Ovary (tissue), 9 donors: ENCODE results near the gene BABAM2. TPM values are rescaled to one million over a fixed set of nuclear protein-coding genes. Genes with fewer than 3 reads are reported as not detected.

Experiments used
- DNase-seq, 5 donors: peaks; one replicate each; pipeline ENCODE4 v3.0.0-alpha.2; 2019 to 2020
- H3K27ac ChIP-seq, 2 donors: fragments of 200-600 bp; one replicate each; pipeline versions ENCODE4 v1.5.1 to v1.8.0; 2019 to 2022
- H3K27me3 ChIP-seq: fragments of 200-600 bp; one replicate; pipeline ENCODE4 v1.8.0; 2022
- H3K36me3 ChIP-seq: fragments of 200-600 bp; sonication (generic); one replicate; pipeline ENCODE4 v1.5.1; 2019
- H3K4me1 ChIP-seq: one replicate; pipeline ENCODE4 v1.8.1; 2013; ENCODE audit warnings: mild to moderate bottlenecking, moderate library complexity; ENCODE audit not compliant: insufficient read depth
- H3K4me3 ChIP-seq: fragments of 200-600 bp; sonication (generic); one replicate; pipeline ENCODE4 v1.5.1; 2017
- H3K9me3 ChIP-seq, 2 donors: fragments of 200-600 bp in 1 of 2; sonication (generic) in 1 of 2; one replicate each; pipeline versions ENCODE4 v1.5.1 to v1.8.1; 2013 to 2019; ENCODE audit warnings: mild to moderate bottlenecking in 1 of 2, moderate library complexity in 1 of 2
- CTCF ChIP-seq, 3 donors: fragments of 450-650 bp in 2 of 3; fragments of 200-600 bp in 1 of 3; IDR thresholded peaks; one replicate each; pipeline versions ENCODE4 v1.5.1 to v1.8.0; 2016 to 2022; ENCODE audit warnings: antibody characterized with exemption in 3 of 3, mild to moderate bottlenecking in 1 of 3
- EP300 ChIP-seq: sonication (generic); formaldehyde crosslinking; IDR thresholded peaks from one replicate; pipeline ENCODE4 v1.6.1; 2017; ENCODE audit warnings: antibody characterized with exemption
- POLR2A ChIP-seq: fragments of 450-650 bp; IDR thresholded peaks from one replicate; pipeline ENCODE4 v1.6.1; 2017; ENCODE audit warnings: antibody characterized with exemption, mild to moderate bottlenecking, moderate library complexity
- WGBS, 3 donors: extraction: QIAGEN DNeasy Blood & Tissue Kit in 1 of 3; methylation state at CpG; one replicate each; pipeline versions ENCODE4 v1.1.5 to v1.1.7; 2013 to 2017; 5-methylcytosine and 5-hydroxymethylcytosine counted together
- intact Hi-C, 4 donors: fragments of 100-400 bp; cut with DNase I; formaldehyde crosslinking; loops; one replicate each; pipeline versions ENCODE4 v1.11.0 to v1.15.1; 2022 to 2023
- polyA plus RNA-seq, 2 donors: library from polyadenylated mRNA; stranded (reverse); fragments of 200-250 nt in 1 of 2; fragments of 350-450 nt in 1 of 2; fragmentation: Illumina TruSeq in 1 of 2; extraction: RNeasy Lipid Tissue Mini Kit (QIAGEN cat#74804) in 1 of 2; gene quantifications; one replicate each; pipeline ENCODE4 v1.2.3, GENCODE V29; 2013 to 2014
- total RNA-seq, 7 donors: library from RNA; depleted of rRNA in 2 of 7; stranded (reverse); fragments of >200 nt in 2 of 7; fragmentation: NEBNext Ultra II Directional in 3 of 7; extraction: Animal tissue kit (Norgen Biotek cat#: 25700) in 3 of 7; gene quantifications; one replicate each; pipeline versions ENCODE4 v1.1.0 to v1.2.4, GENCODE V29; 2016 to 2023
- donor health status: DM: no; HTN: no; CAD: no; lungs with moderate emphysema.
- donor health status: DM: no; HTN: no; CAD: no.
- donor health status: Bipolar disorder and iron deficiency.
- donor health status: DM: yes; HTN: yes; CAD: no.
- donor health status: DM: no; HTN: no; CAD: no.
- donor health status: DM: yes; HTN: yes; CAD: no.

Gene BABAM2
- total and polyA plus RNA-seq, 9 donors, result 22.0 to 96.7 (median 46.8) TPM

GRCh38 chr2:28047681-28048080 lies 157.2 kb downstream of the BABAM2 start:
- no peak for TF ChIP-seq CTCF (IDR thresholded peaks at IDR 0.05)
- TF ChIP-seq POLR2A, result no peak
- no peak for TF ChIP-seq EP300
- no peaks in the 10 kb centered on the region for H3K36me3 ChIP-seq
- no peaks in the 10 kb centered on the region for H3K27me3 ChIP-seq
- peak overlapping the region in 1 of 2 donors; percentile 16 for H3K27ac ChIP-seq
- peaks cover 6% of the 10 kb centered on the region for H3K4me1 ChIP-seq
- no peak for DNase-seq
- H3K4me3 ChIP-seq, result no peak overlapping the region
- intact Hi-C loops, result no loop called here
- H3K9me3 ChIP-seq, result no peaks in the 10 kb centered on the region

- DNase-seq, result no peak
- 80 to 83% (median 83%) methylated on average over 3 of the region's 3 CpGs for WGBS, 3 donors
- Histone ChIP-seq H3K4me1 (peaks cover 6% of the 10 kb centered on the region), H3K36me3 (no peaks in the 10 kb centered on the region), H3K4me3 (no peak overlapping the region), H3K27ac (no peak overlapping the region), H3K27me3 (no peaks in the 10 kb centered on the region), H3K9me3 (no peaks in the 10 kb centered on the region)
- intact Hi-C loops, result no loop called here
- no peak for TF ChIP-seq CTCF (IDR thresholded peaks at IDR 0.05)
- no peak for TF ChIP-seq POLR2A
- no peak for TF ChIP-seq EP300
Observed at GRCh38 chr2:28048341-28048740, 157.8 kb downstream of the BABAM2 start.

GRCh38 chr2:28049416-28049815 lies 158.9 kb downstream of the BABAM2 start:
- intact Hi-C loops, result no loop called here
- H3K4me1 ChIP-seq, result peaks cover 9% of the 10 kb centered on the region
- no peak overlapping the region for H3K27ac ChIP-seq

GRCh38 chr2:28049899-28050298 lies 159.4 kb downstream of the BABAM2 start:
- no peak overlapping the region for H3K27ac ChIP-seq

More at GRCh38 chr2:28049416-28049815, 158.9 kb downstream of the BABAM2 start:
- TF ChIP-seq POLR2A (no peak), CTCF (IDR thresholded peaks at IDR 0.05) (no peak), EP300 (no peak)
- no peaks in the 10 kb centered on the region for H3K27me3 ChIP-seq
- DNase-seq, result no peak
- H3K4me3 ChIP-seq, result no peak overlapping the region
- H3K36me3 ChIP-seq, result no peaks in the 10 kb centered on the region
- 90 to 95% (median 93%) methylated on average over 1 of the region's 1 CpG for WGBS, 3 donors
- no peaks in the 10 kb centered on the region for H3K9me3 ChIP-seq

More at GRCh38 chr2:28049899-28050298, 159.4 kb downstream of the BABAM2 start:
- Histone ChIP-seq H3K9me3 (no peaks in the 10 kb centered on the region), H3K36me3 (no peaks in the 10 kb centered on the region), H3K4me3 (no peak overlapping the region), H3K27me3 (no peaks in the 10 kb centered on the region), H3K4me1 (peaks cover 9% of the 10 kb centered on the region)
- WGBS, 3 donors, result 31 to 55% (median 41%) methylated on average over 2 of the region's 2 CpGs
- DNase-seq, result no peak
- intact Hi-C loops, result no loop called here
- TF ChIP-seq POLR2A (no peak), CTCF (IDR thresholded peaks at IDR 0.05) (no peak), EP300 (no peak)
